ENCODE results near the gene XPR1.

XPR1 gene

GRCh38 chr1:180919183-180919700, 287.4 kb downstream of the XPR1 start:
- DNase-seq, result no peak

GRCh38 chr1:180920193-180920592, 288.4 kb downstream of the XPR1 start:
- DNase-seq, result no peak

GRCh38 chr1:180920702-180921101, 288.9 kb downstream of the XPR1 start:
- no peak for DNase-seq

- DNase-seq, result no peak
These were observed 289.6 kb downstream of the XPR1 start for GRCh38 chr1:180921386-180921785.

GRCh38 chr1:180921891-180922630, 290.2 kb downstream of the XPR1 start:
- no peak for DNase-seq

GRCh38 chr1:180922631-180923015, 290.8 kb downstream of the XPR1 start:
- no peak for DNase-seq

GRCh38 chr1:180923021-180923841, 291.4 kb downstream of the XPR1 start:
- DNase-seq, result no peak

GRCh38 chr1:180923887-180924286, 292.1 kb downstream of the XPR1 start:
- DNase-seq, result no peak

- no peak for DNase-seq
These were observed 293.1 kb downstream of the XPR1 start for GRCh38 chr1:180924939-180925338.

GRCh38 chr1:180925471-180926051, 293.7 kb downstream of the XPR1 start:
- DNase-seq, result no peak

- no peak for DNase-seq
These were observed 294.6 kb downstream of the XPR1 start for GRCh38 chr1:180926164-180926981.

- DNase-seq, result no peak
These were observed 295.5 kb downstream of the XPR1 start for GRCh38 chr1:180927348-180927747.

GRCh38 chr1:180927841-180928240, 296.0 kb downstream of the XPR1 start:
- no peak for DNase-seq

- no peak for DNase-seq
These were observed 296.8 kb downstream of the XPR1 start for GRCh38 chr1:180928331-180929230.

GRCh38 chr1:180929389-180929788, 297.6 kb downstream of the XPR1 start:
- no peak for DNase-seq

- DNase-seq, result no peak
These were observed 298.9 kb downstream of the XPR1 start for GRCh38 chr1:180930687-180931086.

GRCh38 chr1:180931529-180931928, 299.7 kb downstream of the XPR1 start:
- DNase-seq, result no peak

- DNase-seq, result no peak
These were observed 300.6 kb downstream of the XPR1 start for GRCh38 chr1:180932378-180932777.

- DNase-seq, result no peak
These were observed 301.3 kb downstream of the XPR1 start for GRCh38 chr1:180933141-180933540.

GRCh38 chr1:180934563-180934962, 302.7 kb downstream of the XPR1 start:
- no peak for DNase-seq

- DNase-seq, result no peak
These were observed 303.7 kb downstream of the XPR1 start for GRCh38 chr1:180935326-180936109.
